Body of pancreas (tissue), 4 donors: ENCODE measurements around the gene TMEM72. TPM values are rescaled to one million over a fixed set of nuclear protein-coding genes. Genes with fewer than 3 reads are reported as not detected.

Source experiments
- ATAC-seq: fragments of 150-250 bp; one replicate; pipeline ENCODE4 v1.9.1; 2016
- DNase-seq, 4 donors: peaks; one replicate each; pipeline ENCODE4 v3.0.0-alpha.2; 2019
- H3K27ac ChIP-seq, 4 donors: fragments of 200-600 bp; sonication (generic); 1 replicate in 3 of 4; 2 replicates in 1 of 4; pipeline versions ENCODE4 v1.5.1 to v1.6.1; 2016 to 2019; ENCODE audit warnings: mild to moderate bottlenecking in 1 of 4, mixed read lengths in 1 of 4, moderate library complexity in 1 of 4
- H3K27me3 ChIP-seq, 2 donors: fragments of 200-600 bp; sonication (generic); one replicate each; pipeline ENCODE4 v1.6.0; 2016; ENCODE audit warnings: mild to moderate bottlenecking in 1 of 2
- H3K36me3 ChIP-seq, 2 donors: fragments of 200-600 bp; sonication (generic); replicated peaks in 1 of 2; 2 replicates each; pipeline ENCODE4 v1.5.1; 2016; ENCODE audit warnings: low read depth in 2 of 2; ENCODE audit not compliant: insufficient read depth in 1 of 2
- H3K4me1 ChIP-seq: fragments of 200-600 bp; sonication (generic); one replicate; pipeline ENCODE4 v1.6.0; 2016
- H3K4me3 ChIP-seq, 2 donors: fragments of 200-600 bp; sonication (generic); 1 replicate in 1 of 2; 2 replicates in 1 of 2; pipeline ENCODE4 v1.5.1; 2016 to 2019
- H3K9me3 ChIP-seq, 3 donors: fragments of 200-600 bp; sonication (generic); 1 replicate in 2 of 3; 2 replicates in 1 of 3; pipeline ENCODE4 v1.5.1; 2016
- POLR2A ChIP-seq, 3 donors: fragments of 450-650 bp; IDR thresholded peaks; one replicate each; pipeline ENCODE4 v1.6.1; 2016; ENCODE audit warnings: antibody characterized with exemption in 3 of 3, mild to moderate bottlenecking in 2 of 3
- WGBS, 2 donors: methylation state at CpG; one replicate each; pipeline ENCODE4 v1.1.5; 2017; 5-methylcytosine and 5-hydroxymethylcytosine counted together
- intact Hi-C: fragments of 100-400 bp; cut with DNase I; formaldehyde crosslinking; loops from one replicate; pipeline ENCODE4 v1.15.1; 2023
- total RNA-seq, 2 donors: library from RNA; depleted of rRNA; stranded (reverse); fragments of >200 nt; gene quantifications; one replicate each; pipeline ENCODE4 v1.1.0, GENCODE V29; 2016
- TF ChIP-seq, protein P1 (sequence below), 7 experiments: fragments of 450-650 bp in 4 of 7; fragments of 200-600 bp in 3 of 7; sonication (generic) in 3 of 7; IDR thresholded peaks; one replicate each; pipeline ENCODE4 v1.5.1; 2016 to 2019; ENCODE audit warnings: antibody characterized with exemption in 7 of 7

The TMEM72 gene
- total RNA-seq, 2 donors from 2014 or later: 4.7 to 10.2 TPM

DNA sequence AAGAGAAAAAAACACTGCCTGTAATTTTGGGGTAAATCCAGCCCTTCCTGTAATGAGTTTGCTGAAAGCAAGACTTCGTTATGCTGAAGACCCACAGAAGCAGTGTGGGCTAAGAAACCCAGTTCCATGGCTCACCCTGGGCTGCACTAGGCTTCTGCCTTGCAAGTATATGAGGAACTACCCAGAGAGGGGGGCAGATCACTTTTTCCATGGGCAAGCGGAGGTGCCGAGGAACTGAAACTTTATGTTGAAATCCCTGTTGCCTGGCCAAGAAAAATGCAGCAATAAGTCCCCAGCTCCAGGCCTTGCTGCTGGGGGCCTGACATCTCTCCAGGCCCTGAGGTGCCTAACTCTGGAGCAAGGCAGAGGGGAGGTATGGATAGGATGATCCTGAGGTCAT is 57.0 kb downstream of the TMEM72 start:
- WGBS, 2 donors: 56 to 58% methylated on average over 3 of the region's 3 CpGs
- H3K27ac ChIP-seq: peak overlapping the region; percentile 2 to 89 (median 14)
- no peak for TF ChIP-seq POLR2A (IDR thresholded peaks at IDR 0.05)
- TF ChIP-seq, protein P1, sequence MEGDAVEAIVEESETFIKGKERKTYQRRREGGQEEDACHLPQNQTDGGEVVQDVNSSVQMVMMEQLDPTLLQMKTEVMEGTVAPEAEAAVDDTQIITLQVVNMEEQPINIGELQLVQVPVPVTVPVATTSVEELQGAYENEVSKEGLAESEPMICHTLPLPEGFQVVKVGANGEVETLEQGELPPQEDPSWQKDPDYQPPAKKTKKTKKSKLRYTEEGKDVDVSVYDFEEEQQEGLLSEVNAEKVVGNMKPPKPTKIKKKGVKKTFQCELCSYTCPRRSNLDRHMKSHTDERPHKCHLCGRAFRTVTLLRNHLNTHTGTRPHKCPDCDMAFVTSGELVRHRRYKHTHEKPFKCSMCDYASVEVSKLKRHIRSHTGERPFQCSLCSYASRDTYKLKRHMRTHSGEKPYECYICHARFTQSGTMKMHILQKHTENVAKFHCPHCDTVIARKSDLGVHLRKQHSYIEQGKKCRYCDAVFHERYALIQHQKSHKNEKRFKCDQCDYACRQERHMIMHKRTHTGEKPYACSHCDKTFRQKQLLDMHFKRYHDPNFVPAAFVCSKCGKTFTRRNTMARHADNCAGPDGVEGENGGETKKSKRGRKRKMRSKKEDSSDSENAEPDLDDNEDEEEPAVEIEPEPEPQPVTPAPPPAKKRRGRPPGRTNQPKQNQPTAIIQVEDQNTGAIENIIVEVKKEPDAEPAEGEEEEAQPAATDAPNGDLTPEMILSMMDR (IDR thresholded peaks at IDR 0.05): no peak
- intact Hi-C loops: no loop called here
- DNase-seq: peak in 2 of 4 donors; percentile 18 to 70
- H3K9me3 ChIP-seq: no peaks in the 10 kb centered on the region
- H3K36me3 ChIP-seq: peaks cover 0 to 4% of the 10 kb centered on the region in 2 donors
- no peak overlapping the region for H3K4me3 ChIP-seq
- H3K27me3 ChIP-seq: no peaks in the 10 kb centered on the region
- H3K4me1 ChIP-seq: peaks cover 74% of the 10 kb centered on the region
- ATAC-seq: no peak

DNA sequence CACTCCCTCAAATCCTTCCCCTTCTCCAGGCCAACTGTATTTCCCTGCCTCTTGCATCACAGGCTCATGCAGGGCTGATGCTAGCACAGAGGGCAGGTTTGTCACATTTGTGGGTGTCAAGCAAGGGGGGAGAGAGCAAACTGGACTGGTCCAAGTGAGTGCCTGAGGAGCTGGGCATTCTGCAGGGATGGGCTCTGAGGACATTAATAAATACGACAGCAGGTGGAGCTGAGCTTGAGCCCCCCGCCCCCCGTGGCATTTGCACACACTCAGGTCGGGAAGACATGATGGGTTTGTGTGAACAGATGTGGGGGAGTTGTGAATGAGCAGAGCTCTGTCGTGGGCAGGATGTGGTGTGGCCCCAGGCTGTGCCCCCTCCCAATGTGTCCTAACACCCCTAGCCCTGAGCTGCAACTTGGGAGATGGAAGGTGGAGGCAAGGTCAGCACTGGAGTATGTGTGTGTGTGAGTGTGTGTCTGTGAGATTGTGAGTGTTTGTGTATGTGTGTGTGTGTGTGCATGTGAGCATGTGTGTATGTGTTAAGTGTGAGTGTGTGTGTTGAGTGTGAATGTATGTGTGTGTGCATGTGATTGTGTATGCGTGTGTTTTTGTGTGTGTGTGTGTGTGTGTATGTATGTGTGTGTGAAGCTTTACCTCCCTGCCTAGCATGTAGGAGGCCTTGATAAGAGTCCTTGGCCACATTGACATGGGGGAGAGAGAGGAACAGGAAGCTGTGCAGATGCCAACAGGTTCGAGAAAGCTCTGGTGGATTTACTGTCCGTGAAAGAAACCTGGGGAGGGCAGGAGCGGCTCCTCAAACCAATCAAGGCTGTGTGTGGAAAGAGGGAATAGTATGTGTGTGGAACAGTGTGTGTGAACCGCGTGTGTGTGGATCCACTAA is 57.6 kb downstream of the TMEM72 start:
- intact Hi-C loops: no loop called here
- peaks cover 74% of the 10 kb centered on the region for H3K4me1 ChIP-seq
- ATAC-seq (no peak), DNase-seq (peak in 1 of 4 donors; percentile 10)
- TF ChIP-seq POLR2A (IDR thresholded peaks at IDR 0.05): peak in 1 of 3 donors; percentile 8
- TF ChIP-seq, protein P1 (IDR thresholded peaks at IDR 0.05): no peak
- H3K27ac ChIP-seq: peak overlapping the region in 3 of 4 donors; percentile 2 to 89 (median 26)
- 68 to 81% methylated on average over 11 of the region's 11 CpGs for WGBS, 2 donors
- H3K4me3 ChIP-seq: no peak overlapping the region
- peaks cover 0 to 4% of the 10 kb centered on the region in 2 donors for H3K36me3 ChIP-seq
- no peaks in the 10 kb centered on the region for H3K9me3 ChIP-seq
- H3K27me3 ChIP-seq: no peaks in the 10 kb centered on the region

- H3K4me3 ChIP-seq: no peak overlapping the region
- TF ChIP-seq, protein P1 (IDR thresholded peaks at IDR 0.05): peak in 1 of 7 experiments; percentile 3
- no peak for TF ChIP-seq POLR2A (IDR thresholded peaks at IDR 0.05)
- no peaks in the 10 kb centered on the region for H3K27me3 ChIP-seq
- H3K27ac ChIP-seq: no peak overlapping the region
- ATAC-seq (peak; percentile 16), DNase-seq (peak; percentile 65 to 82 (median 72))
- intact Hi-C loops: loop anchor here (5.0 kb wide), 1 partner anchor 38 kb away; no protein-coding TSS in a partner anchor
- peaks cover 0 to 4% of the 10 kb centered on the region in 2 donors for H3K36me3 ChIP-seq
- no peaks in the 10 kb centered on the region for H3K9me3 ChIP-seq
- peaks cover 74% of the 10 kb centered on the region for H3K4me1 ChIP-seq
- WGBS, 2 donors: 33 to 46% methylated on average over 7 to 9 of the region's 9 CpGs
Measured at GRCh38 chr10:44969854-44970253, 58.7 kb downstream of the TMEM72 start.

GRCh38 chr10:44970812-44971395 is 59.8 kb downstream of the TMEM72 start:
- intact Hi-C loops: loop anchor here (5.0 kb wide), 1 partner anchor 39 kb away; no protein-coding TSS in a partner anchor
- peaks cover 0 to 4% of the 10 kb centered on the region in 2 donors for H3K36me3 ChIP-seq
- no peak for ATAC-seq
- no peak overlapping the region for H3K4me3 ChIP-seq
- no peak for DNase-seq
- H3K27me3 ChIP-seq: no peaks in the 10 kb centered on the region
- no peaks in the 10 kb centered on the region for H3K9me3 ChIP-seq
- H3K4me1 ChIP-seq: peaks cover 71% of the 10 kb centered on the region
- TF ChIP-seq, protein P1 (IDR thresholded peaks at IDR 0.05): no peak
- no peak for TF ChIP-seq POLR2A (IDR thresholded peaks at IDR 0.05)
- H3K27ac ChIP-seq: no peak overlapping the region
- 90 to 91% methylated on average over 8 of the region's 8 CpGs for WGBS, 2 donors
